Progenitor cell of endocrine pancreas (in vitro differentiated cells): ENCODE measurements around the gene HMGXB4. TPM values are rescaled to one million over a fixed set of nuclear protein-coding genes. Genes with fewer than 3 reads are reported as not detected.

Experiments used
- DNase-seq: peaks from one replicate; pipeline ENCODE4 v3.0.0; 2021; ENCODE audit warnings: low spot score; ENCODE audit not compliant: unreplicated experiment
- H3K27ac Mint-ChIP-seq: 2 replicates; pipeline ENCODE4 v1.8.0; 2021; ENCODE audit warnings: mild to moderate bottlenecking, moderate library complexity, mixed read lengths
- H3K27me3 Mint-ChIP-seq: 2 replicates; pipeline ENCODE4 v1.8.0; 2021; ENCODE audit warnings: mixed read lengths
- H3K36me3 Mint-ChIP-seq: 2 replicates; pipeline ENCODE4 v1.8.0; 2022; ENCODE audit warnings: mixed read lengths; ENCODE audit not compliant: insufficient read depth
- H3K4me1 Mint-ChIP-seq: 2 replicates; pipeline ENCODE4 v1.8.0; 2021; ENCODE audit warnings: low read depth, mixed read lengths
- H3K4me3 Mint-ChIP-seq: 2 replicates; pipeline ENCODE4 v1.8.0; 2021; ENCODE audit warnings: low read depth, mild to moderate bottlenecking, moderate library complexity, mixed read lengths
- H3K9me3 Mint-ChIP-seq: 2 replicates; pipeline ENCODE4 v1.8.0; 2021; ENCODE audit warnings: low read depth, mixed read lengths
- CTCF ChIP-seq: fragments of 200-600 bp; sonication (generic); IDR thresholded peaks from one replicate; pipeline ENCODE4 v1.5.0; 2021; ENCODE audit warnings: antibody characterized with exemption, mild to moderate bottlenecking; ENCODE audit not compliant: unreplicated experiment
- microRNA-seq: library from miRNA; unstranded; fragments of <30 nt; microRNA quantifications from one replicate; pipeline ENCODE4 v1.1.0, GENCODE V29; 2020; ENCODE audit warnings: borderline number of aligned reads; ENCODE audit not compliant: unreplicated experiment
- total RNA-seq: library from RNA; stranded (reverse); gene quantifications from 2 replicates; pipeline ENCODE4 v1.2.1, GENCODE V29; 2021

HMGXB4 gene
- total RNA-seq, 1 donor from 2014 or later: 25.0 TPM

GRCh38 chr22:35341090-35341874 lies 84.0 kb downstream of the HMGXB4 start:
- no peaks in the 10 kb centered on the region for H3K9me3 Mint-ChIP-seq
- no peak overlapping the region for H3K4me3 Mint-ChIP-seq
- H3K4me1 Mint-ChIP-seq: no peaks in the 10 kb centered on the region
- H3K36me3 Mint-ChIP-seq: peaks cover 5% of the 10 kb centered on the region
- no peak overlapping the region for H3K27ac Mint-ChIP-seq
- no peaks in the 10 kb centered on the region for H3K27me3 Mint-ChIP-seq
- no peak for TF ChIP-seq CTCF
- DNase-seq: no peak

- no peak overlapping the region for H3K4me3 Mint-ChIP-seq
- no peaks in the 10 kb centered on the region for H3K27me3 Mint-ChIP-seq
- H3K4me1 Mint-ChIP-seq: no peaks in the 10 kb centered on the region
- DNase-seq: no peak
- H3K27ac Mint-ChIP-seq: no peak overlapping the region
- H3K36me3 Mint-ChIP-seq: peaks cover 5% of the 10 kb centered on the region
- H3K9me3 Mint-ChIP-seq: no peaks in the 10 kb centered on the region
- no peak for TF ChIP-seq CTCF
Measured at GRCh38 chr22:35342390-35342789, 85.1 kb downstream of the HMGXB4 start.

DNA sequence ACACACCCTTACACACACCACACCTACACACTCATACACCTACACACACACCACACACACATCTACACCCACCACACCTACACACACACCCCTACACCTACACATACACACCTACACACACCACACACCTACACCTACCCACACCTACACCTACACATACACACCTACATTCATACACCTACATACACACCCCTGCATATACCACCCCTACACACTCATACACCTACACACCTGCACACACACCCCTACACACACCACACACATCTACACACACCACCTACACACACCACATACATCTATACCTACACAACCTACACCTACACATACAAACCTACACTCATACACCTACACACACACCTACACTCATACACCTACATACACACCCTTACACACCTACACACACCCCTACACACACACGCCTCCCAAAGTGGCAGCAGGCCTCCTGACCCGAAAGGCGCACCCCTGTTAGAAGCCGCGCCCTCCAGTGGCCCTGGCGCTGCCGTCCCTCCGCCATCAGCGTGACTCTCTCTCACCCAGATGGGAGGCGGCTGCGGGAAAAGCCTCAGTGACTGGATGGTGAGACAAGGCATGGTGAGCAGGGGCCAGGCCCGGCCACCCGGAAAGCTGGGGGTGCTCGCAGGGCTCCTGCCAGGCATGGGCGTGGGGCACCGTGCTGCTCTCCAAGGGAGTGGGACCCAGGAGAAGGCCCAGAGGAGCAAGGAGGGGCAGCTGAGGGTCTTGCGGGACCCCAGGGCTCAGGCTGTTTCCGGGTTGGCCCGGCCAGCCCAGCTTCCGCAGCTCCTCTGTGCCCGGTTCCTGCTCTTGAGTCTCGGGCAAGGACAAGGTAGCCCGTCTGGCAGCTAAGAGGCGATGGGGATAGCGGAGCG lies 86.6 kb downstream of the HMGXB4 start:
- Mint-ChIP-seq H3K27ac (no peak overlapping the region), H3K27me3 (no peaks in the 10 kb centered on the region), H3K36me3 (peaks cover 3% of the 10 kb centered on the region), H3K4me3 (no peak overlapping the region), H3K4me1 (no peaks in the 10 kb centered on the region), H3K9me3 (no peaks in the 10 kb centered on the region)
- DNase-seq: no peak
- no peak for TF ChIP-seq CTCF

DNA sequence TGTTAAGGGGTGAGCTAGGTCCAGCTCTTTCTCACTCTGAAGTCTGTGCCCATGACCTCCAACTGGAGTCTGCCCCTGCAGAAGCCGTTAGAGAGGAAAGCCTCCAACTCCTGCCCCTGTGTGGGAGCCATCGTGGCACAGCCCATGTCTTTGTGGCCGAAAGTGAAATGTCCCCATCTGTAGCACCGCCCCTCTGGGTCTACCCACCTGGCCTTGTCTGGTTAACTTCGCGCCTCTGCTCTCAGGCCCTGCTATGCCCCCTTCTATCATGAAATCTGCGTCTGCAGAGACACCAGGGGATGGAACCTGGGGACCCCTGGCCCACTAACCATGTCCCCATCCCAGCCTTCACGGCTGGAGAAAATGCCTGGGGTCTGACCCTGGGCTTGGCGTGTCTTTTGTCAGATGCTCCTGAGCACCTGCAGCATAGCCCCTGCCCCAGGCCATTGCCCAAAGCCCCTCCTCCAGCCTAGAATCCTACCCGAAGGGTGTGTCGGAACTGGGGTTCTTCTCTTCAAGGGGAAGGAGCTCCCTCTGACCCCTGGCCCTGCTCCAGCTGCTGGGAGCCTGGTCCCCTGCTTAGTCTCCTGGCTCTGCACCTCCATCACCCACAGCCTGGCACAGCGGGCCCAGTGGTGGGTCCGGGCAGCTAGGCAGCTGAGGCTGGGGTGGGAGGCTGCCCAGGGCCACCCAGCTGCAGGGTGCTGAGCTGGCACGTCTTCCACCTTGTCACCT lies 87.8 kb downstream of the HMGXB4 start:
- peaks cover 3% of the 10 kb centered on the region for H3K36me3 Mint-ChIP-seq

More for the DNA sequence above, 87.8 kb downstream of the HMGXB4 start:
- Mint-ChIP-seq H3K27me3 (no peaks in the 10 kb centered on the region), H3K27ac (no peak overlapping the region), H3K4me3 (no peak overlapping the region), H3K4me1 (no peaks in the 10 kb centered on the region), H3K9me3 (no peaks in the 10 kb centered on the region)
- no peak for DNase-seq
- no peak for TF ChIP-seq CTCF

Small RNA genes within 50 kb of the gene (microRNA-seq; reads per million reads assigned to microRNA genes)
- 7.8 reads per million, percentile 11 among the genes with 10 or more reads in this experiment for gene MIR3909
- not detected for gene MIR6069

Other genes with a start within 250 kb of the HMGXB4 start
- gene ISX, start 191.3 kb upstream of the HMGXB4 start, total RNA-seq: 8.9 and 12.7 TPM in 2 replicates
- 38.2 and 45.3 TPM in 2 replicates for gene TOM1, start 42.4 kb downstream of the HMGXB4 start, total RNA-seq
- gene HMOX1, start 123.6 kb downstream of the HMGXB4 start, total RNA-seq: 4.3 and 6.4 TPM in 2 replicates
- 84.8 and 92.8 TPM in 2 replicates for gene MCM5, start 142.6 kb downstream of the HMGXB4 start, total RNA-seq